ENCODE measurements around the gene PRDM10. TPM values are rescaled to one million over a fixed set of nuclear protein-coding genes. Genes with fewer than 3 reads are reported as not detected.
"Not testable (repeated sequence)": the region's sequence is repeated elsewhere in the genome, so short reads cannot be mapped to it uniquely, and the experiment has no call there.

PRDM10 gene
- 10 to 100 TPM in 2 of 5 donors, 1 to 10 TPM in 3; 7.9 to 13.5 (median 9.5) TPM for polyA plus RNA-seq (ENCODE audit: insufficient read depth in 1 of 5, insufficient read length in 5 of 5, low replicate concordance in 1 of 5)
- long read RNA-seq, donor 1, result 0 reads
- long read RNA-seq, donor 2, full-length matches to known transcripts, result 1 of 1 reads
- long read RNA-seq, donor 2, partial matches to known transcripts, result 0 of 1 reads
- long read RNA-seq, donor 2, other reads (novel, unspliced or antisense), result 0 of 1 reads
- long read RNA-seq, donor 3, result 0 reads
- long read RNA-seq, donor 4, result 0 reads
- long read RNA-seq, donor 5, result 0 reads
- long read RNA-seq, donor 6, result 0 reads
- long read RNA-seq, donor 7, result 0 reads
- long read RNA-seq, donor 8, result 0 reads

- peak; percentile 97 for DNase-seq
Measured at GRCh38 chr11:130002352-130002845, at the start of gene PRDM10. Gene PRDM10 (minus strand): TSS chr11:130002835. CDS start chr11:129960964, 41,871 bp downstream.

GRCh38 chr11:130051082-130051481 is 48.4 kb upstream of the PRDM10 start:
- DNase-seq, result no peak

GRCh38 chr11:130050257-130050656 is 47.6 kb upstream of the PRDM10 start:
- no peak for DNase-seq

GRCh38 chr11:130049328-130049771 is 46.7 kb upstream of the PRDM10 start:
- DNase-seq, result no peak

GRCh38 chr11:130047141-130047540 is 44.5 kb upstream of the PRDM10 start:
- DNase-seq, result no peak

GRCh38 chr11:130043575-130043974 is 40.9 kb upstream of the PRDM10 start:
- no peak for DNase-seq

GRCh38 chr11:130042093-130042591 is 39.5 kb upstream of the PRDM10 start:
- no peak for DNase-seq

GRCh38 chr11:130040281-130040940 is 37.8 kb upstream of the PRDM10 start:
- DNase-seq, result no peak

GRCh38 chr11:130037881-130038585 is 35.4 kb upstream of the PRDM10 start:
- DNase-seq, result no peak

GRCh38 chr11:130037058-130037457 is 34.4 kb upstream of the PRDM10 start:
- no peak for DNase-seq

GRCh38 chr11:130034236-130034635 is 31.6 kb upstream of the PRDM10 start:
- DNase-seq, result no peak

- DNase-seq, result no peak
Measured at GRCh38 chr11:130032931-130033330, 30.3 kb upstream of the PRDM10 start.

- DNase-seq, result no peak
Measured at GRCh38 chr11:130031945-130032344, 29.3 kb upstream of the PRDM10 start.

GRCh38 chr11:130031056-130031455 is 28.4 kb upstream of the PRDM10 start:
- no peak for DNase-seq

GRCh38 chr11:130029137-130029536 is 26.5 kb upstream of the PRDM10 start:
- DNase-seq, result no peak

GRCh38 chr11:130025371-130025770 is 22.7 kb upstream of the PRDM10 start:
- DNase-seq, result no peak

- DNase-seq, result no peak
Measured at GRCh38 chr11:130024361-130024760, 21.7 kb upstream of the PRDM10 start.

- DNase-seq, result no peak
Measured at GRCh38 chr11:130023204-130023603, 20.6 kb upstream of the PRDM10 start.

GRCh38 chr11:130022799-130023198 is 20.2 kb upstream of the PRDM10 start:
- no peak for DNase-seq

GRCh38 chr11:130021606-130022005 is 19.0 kb upstream of the PRDM10 start:
- DNase-seq, result not testable (repeated sequence)

- DNase-seq, result no peak
Measured at GRCh38 chr11:130020323-130020722, 17.7 kb upstream of the PRDM10 start.

GRCh38 chr11:130015846-130016245 is 13.2 kb upstream of the PRDM10 start:
- not testable (repeated sequence) for DNase-seq

Measured in right lung (tissue), 10 donors.